ENCODE measurements around the gene GRAMD2B. TPM values are rescaled to one million over a fixed set of nuclear protein-coding genes. Genes with fewer than 3 reads are reported as not detected.

GRAMD2B gene
- total and polyA plus RNA-seq, 2 of the 13 experiments (the other 11 are each of a cell fraction or from before 2014, with no cell fraction given) = 8.1 to 10.6 TPM

GRCh38 chr5:126471247-126471646 lies 48.0 kb downstream of the GRAMD2B start:
- POLR2A ChIA-PET = interaction anchor here (1.6 to 2.1 kb wide), 3 partner anchors 10 to 124 kb away, joined by 4 to 24 read pairs (median 4); partner anchors contain the start of gene ALDH7A1
- Histone ChIP-seq H2AFZ (ENCODE audit: low read length) (no peak overlapping the region), H3K27me3 (ENCODE audit: control insufficient read depth in 1 of 2, insufficient read depth in 2 of 2, low read length in 2 of 2) (no peaks in the 10 kb centered on the region), H3K4me2 (ENCODE audit: low read depth, low read length) (peak overlapping the region; percentile 61), H3K9ac (ENCODE audit: insufficient read depth, low read depth, low read length) (no peak overlapping the region; the same call in 1 of the 2 replicates), H3K79me2 (ENCODE audit: insufficient read depth, low read length) (no peaks in the 10 kb centered on the region), H3K27ac (ENCODE audit: extremely low read length, insufficient read depth, low read length) (peak overlapping the region; percentile 61), H3K4me1 (ENCODE audit: insufficient read depth, low read length) (peaks cover 40% of the 10 kb centered on the region), H3K4me3 (replicated peaks in 1 of 3; ENCODE audit: insufficient read depth in 1 of 3, low read depth in 2 of 3, low read length in 3 of 3) (no peak overlapping the region), H3K9me3 (ENCODE audit: low read length) (no peaks in the 10 kb centered on the region), H3K36me3 (replicated peaks in 1 of 2; ENCODE audit: control insufficient read depth in 1 of 2, insufficient read depth in 2 of 2, low read length in 2 of 2) (peaks cover 0 to 5% of the 10 kb centered on the region in 2 experiments; a peak in 3 of 5 replicates), H4K20me1 (ENCODE audit: insufficient read depth, low read length) (no peaks in the 10 kb centered on the region)
- FAIRE-seq (no peak), ATAC-seq (peak; percentile 14; the same call in 2 of the 3 replicates), DNase-seq (ENCODE audit: low spot score) (no peak)
- TF ChIP-seq IKZF5 (CRISPR knock-in tag; IDR thresholded peaks at IDR 0.05) = no peak
- TF ChIP-seq POGK (CRISPR knock-in tag; conservative IDR thresholded peaks at IDR 0.05) = no peak
- no peak for TF ChIP-seq KDM5A (IDR thresholded peaks at IDR 0.05; ENCODE audit: borderline replicate concordance, low read length)
- TF ChIP-seq TBX3 (IDR thresholded peaks at IDR 0.05; ENCODE audit: borderline replicate concordance) = no peak
- TF ChIP-seq ZNF367 (CRISPR knock-in tag; IDR thresholded peaks at IDR 0.05; ENCODE audit: borderline replicate concordance) = no peak
- TF ChIP-seq CREB1 (IDR thresholded peaks at IDR 0.05) = no peak
- TF ChIP-seq CREB1 (CRISPR knock-in tag; IDR thresholded peaks at IDR 0.05) = no peak
- peak; percentile 44; the same call in 1 of the 2 replicates for TF ChIP-seq ZNF770 (CRISPR knock-in tag; IDR thresholded peaks at IDR 0.05)
- no peak for TF ChIP-seq AKNA (CRISPR knock-in tag; IDR thresholded peaks at IDR 0.05; ENCODE audit: borderline replicate concordance)
- no TSS peak for BruUV-seq (replicated peaks)
- intact Hi-C loops (cut with micrococcal nuclease; ENCODE audit: unreplicated experiment) = loop anchor here (2.0 kb wide), 1 partner anchor 100 kb away; no protein-coding TSS in a partner anchor
- CTCF ChIA-PET (ENCODE audit: low intra/inter-chr PET ratio, low total read pairs) = no interaction called here
- 100% methylated on average over 3 of the region's 3 CpGs for WGBS (ENCODE audit: low lambda C conversion rate)
- in situ Hi-C loops (cut with HindIII; ENCODE audit: extremely low pct_ligation_motif_present, low pct_unique_long_range_greater_than_20kb) = no loop called here

Measured in HepG2 (cell line).